Measurements from ENCODE around the gene C2orf74. TPM values are rescaled to one million over a fixed set of nuclear protein-coding genes. Genes with fewer than 3 reads are reported as not detected.
"Not testable (repeated sequence)": the region's sequence is repeated elsewhere in the genome, so short reads cannot be mapped to it uniquely, and the experiment has no call there.

Gene C2orf74
- total RNA-seq, 4 donors from 2014 or later: 12.7 to 29.8 (median 20.6) TPM

- DNase-seq: no peak
- Histone ChIP-seq H3K9me3 (no peaks in the 10 kb centered on the region), H3K27me3 (no peaks in the 10 kb centered on the region), H3K36me3 (peaks cover 53 to 62% of the 10 kb centered on the region in 2 donors), H3K4me1 (peaks cover 5 to 7% of the 10 kb centered on the region in 2 donors), H3K4me3 (replicated peaks in 1 of 3) (no peak overlapping the region), H3K27ac (no peak overlapping the region)
- 88 to 89% methylated on average over 4 of the region's 4 CpGs for WGBS, 2 donors
- TF ChIP-seq POLR2A (IDR thresholded peaks at IDR 0.05) (no peak), CTCF (IDR thresholded peaks at IDR 0.05) (no peak)
- intact Hi-C loops (cut with DNase I): no loop called here
These were observed 25.1 kb downstream of the C2orf74 start for GRCh38 chr2:61187085-61187484.

- 90 to 92% methylated on average over 4 of the region's 4 CpGs for WGBS, 2 donors
- intact Hi-C loops (cut with DNase I): no loop called here
- no peaks in the 10 kb centered on the region for H3K9me3 ChIP-seq
- no peaks in the 10 kb centered on the region for H3K27me3 ChIP-seq
- no peak for DNase-seq
- TF ChIP-seq POLR2A (IDR thresholded peaks at IDR 0.05) (no peak), CTCF (IDR thresholded peaks at IDR 0.05) (no peak)
- no peak overlapping the region for H3K27ac ChIP-seq
- peaks cover 9 to 13% of the 10 kb centered on the region in 2 donors for H3K4me1 ChIP-seq
- H3K36me3 ChIP-seq: peaks cover 3 to 8% of the 10 kb centered on the region in 2 donors
- H3K4me3 ChIP-seq (replicated peaks in 1 of 3): no peak overlapping the region
These were observed 31.9 kb downstream of the C2orf74 start for GRCh38 chr2:61193670-61194561.

- DNase-seq; H3K9me3 ChIP-seq; H3K27me3 ChIP-seq; intact Hi-C loops (cut with DNase I); H3K4me3 ChIP-seq (replicated peaks in 1 of 3); H3K36me3 ChIP-seq; H3K27ac ChIP-seq: not testable (repeated sequence)
- peaks cover 9 to 13% of the 10 kb centered on the region in 2 donors for H3K4me1 ChIP-seq
- 87 to 91% methylated on average over 15 of the region's 15 CpGs for WGBS, 2 donors
These were observed 32.7 kb downstream of the C2orf74 start for GRCh38 chr2:61194646-61195045.

- Histone ChIP-seq H3K4me1 (peaks cover 9 to 13% of the 10 kb centered on the region in 2 donors), H3K9me3 (no peaks in the 10 kb centered on the region), H3K4me3 (replicated peaks in 1 of 3) (no peak overlapping the region), H3K27me3 (no peaks in the 10 kb centered on the region), H3K36me3 (no peaks in the 10 kb centered on the region), H3K27ac (no peak overlapping the region)
- intact Hi-C loops (cut with DNase I): no loop called here
- no peak for DNase-seq
- TF ChIP-seq CTCF (IDR thresholded peaks at IDR 0.05) (no peak), POLR2A (IDR thresholded peaks at IDR 0.05) (no peak)
- 92 to 96% methylated on average over 7 of the region's 7 CpGs for WGBS, 2 donors
These were observed 34.7 kb downstream of the C2orf74 start for GRCh38 chr2:61196671-61197070.

DNA sequence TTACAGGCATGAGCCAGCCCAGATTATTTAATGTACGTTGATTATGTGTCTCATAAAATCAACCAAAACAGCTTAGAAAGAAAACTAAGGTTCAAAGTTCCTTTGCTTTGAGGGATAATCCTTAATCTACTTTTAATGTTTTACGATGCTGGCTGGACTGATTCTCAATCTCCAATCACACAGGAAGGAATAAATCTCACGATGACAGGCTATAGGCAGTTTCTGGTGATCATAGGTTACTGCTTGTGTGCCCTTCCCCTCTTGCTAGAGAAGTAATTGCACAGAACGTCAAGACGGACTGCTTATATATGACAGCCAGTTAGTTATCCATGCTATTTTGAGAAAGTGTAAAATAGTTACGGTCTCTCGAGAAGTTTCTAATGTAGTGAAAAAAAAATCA, 43.1 kb downstream of the C2orf74 start:
- WGBS, 2 donors: 95 to 96% methylated on average over 7 of the region's 7 CpGs
- Histone ChIP-seq H3K27ac (no peak overlapping the region), H3K27me3 (no peaks in the 10 kb centered on the region), H3K9me3 (no peaks in the 10 kb centered on the region), H3K4me1 (no peaks in the 10 kb centered on the region), H3K36me3 (peaks cover 34 to 37% of the 10 kb centered on the region in 2 donors), H3K4me3 (replicated peaks in 1 of 3) (no peak overlapping the region)
- intact Hi-C loops (cut with DNase I): no loop called here
- DNase-seq: no peak
- TF ChIP-seq CTCF (IDR thresholded peaks at IDR 0.05) (no peak), POLR2A (IDR thresholded peaks at IDR 0.05) (no peak)
